Endothelial cell of umbilical vein (primary cell): ENCODE measurements around the gene MEGF11. TPM values are rescaled to one million over a fixed set of nuclear protein-coding genes. Genes with fewer than 3 reads are reported as not detected.

Experiments
- BruUV-seq: library from RNA; stranded (reverse); fragments of 400-500 nt; replicated peaks from 2 replicates; lab custom pipeline; 2021; lab: Mats Ljungman, UMichigan
- CTCF ChIA-PET: fragments of 300-600, 350-600 bp; sonication (Branson Sonifier 250); formaldehyde crosslinking; loops from one replicate; lab custom pipeline; 2021; ENCODE audit warnings: antibody characterized with exemption, inconsistent platforms; lab: Charles Lee
- POLR2A ChIA-PET: fragments of 300-600, 350-600 bp; sonication (Branson Sonifier 250); formaldehyde crosslinking; loops from one replicate; lab custom pipeline; 2021; ENCODE audit warnings: antibody characterized with exemption, inconsistent platforms; lab: Charles Lee
- DNase-seq: peaks from one replicate; pipeline ENCODE4 v3.0.0-alpha.2; 2011; ENCODE audit warnings: low read depth, low spot score
- FAIRE-seq: peaks from 2 replicates; lab custom pipeline; 2011; peaks lifted over from hg19 to GRCh38; lab: Jason Lieb, UNC
- H2AFZ ChIP-seq: 2 replicates; pipeline ENCODE4 v1.6.0; 2012; ENCODE audit warnings: low read depth, low read length, control low read depth, inconsistent platforms
- H3K27ac ChIP-seq: 2 replicates; pipeline ENCODE4 v1.5.1; 2011; ENCODE audit warnings: low read depth, mild to moderate bottlenecking, control low read depth, low read length, moderate library complexity; ENCODE audit not compliant: insufficient read depth
- H3K27me3 ChIP-seq, 2 experiments: 2 replicates each; pipeline versions ENCODE4 v1.6.0 to v1.6.1; 2011; ENCODE audit warnings: low read length in 2 of 2, mixed read lengths in 1 of 2; ENCODE audit not compliant: control insufficient read depth in 2 of 2, insufficient read depth in 2 of 2
- H3K36me3 ChIP-seq, 2 experiments: 2 replicates in 1 of 2; 3 replicates in 1 of 2; pipeline ENCODE4 v1.5.1; 2011; ENCODE audit warnings: low read length in 2 of 2, mild to moderate bottlenecking in 1 of 2, moderate library complexity in 1 of 2; ENCODE audit not compliant: control insufficient read depth in 2 of 2, insufficient read depth in 2 of 2; ENCODE audit errors: extremely low read depth in 1 of 2
- H3K4me1 ChIP-seq: 3 replicates; pipeline ENCODE4 v1.5.1; 2011; ENCODE audit warnings: mild to moderate bottlenecking, low read length; ENCODE audit not compliant: control insufficient read depth, insufficient read depth; ENCODE audit errors: extremely low read depth
- H3K4me2 ChIP-seq: 2 replicates; pipeline ENCODE4 v1.6.1; 2011; ENCODE audit warnings: low read length, control low read depth, mixed read lengths; ENCODE audit not compliant: insufficient read depth
- H3K4me3 ChIP-seq, 3 experiments: fragments of 200-600 bp in 1 of 3; sonication (generic), shearing (Covaris generic) in 1 of 3; replicated peaks in 1 of 3; 2 replicates each; pipeline ENCODE4 v1.5.1; 2011 to 2016; ENCODE audit warnings: control low read depth in 3 of 3, low read length in 3 of 3, mild to moderate bottlenecking in 2 of 3, inconsistent platforms in 1 of 3, low read depth in 1 of 3, moderate library complexity in 1 of 3; ENCODE audit not compliant: insufficient read depth in 1 of 3
- H3K79me2 ChIP-seq: 2 replicates; pipeline ENCODE4 v1.6.0; 2012; ENCODE audit warnings: low read length, inconsistent platforms; ENCODE audit not compliant: control insufficient read depth, insufficient read depth
- H3K9ac ChIP-seq: replicated peaks from 2 replicates; pipeline ENCODE3; 2011; ENCODE audit warnings: low read length, control low read depth; ENCODE audit not compliant: insufficient read depth; ENCODE audit errors: extremely low read depth
- H3K9me1 ChIP-seq: replicated peaks from 3 replicates; pipeline ENCODE4 v1.6.0; 2011; ENCODE audit warnings: mild to moderate bottlenecking, low read length; ENCODE audit not compliant: control insufficient read depth, insufficient read depth; ENCODE audit errors: extremely low read depth
- H3K9me3 ChIP-seq: replicated peaks from 2 replicates; pipeline ENCODE4 v1.5.1; 2012; ENCODE audit warnings: low read length, inconsistent platforms; ENCODE audit not compliant: control insufficient read depth, insufficient read depth
- H4K20me1 ChIP-seq: replicated peaks from 2 replicates; pipeline ENCODE3; 2011; ENCODE audit warnings: mild to moderate bottlenecking, low read length; ENCODE audit not compliant: control insufficient read depth, insufficient read depth; ENCODE audit errors: extremely low read depth
- EZH2 ChIP-seq: IDR thresholded peaks from 2 replicates; pipeline ENCODE4 v1.6.1; 2012; ENCODE audit warnings: borderline replicate concordance, low read depth, mild to moderate bottlenecking, moderate library complexity, low read length, inconsistent platforms; ENCODE audit not compliant: severe bottlenecking
- FOS ChIP-seq: IDR thresholded peaks from 2 replicates; pipeline ENCODE4 v1.6.1; 2011; ENCODE audit warnings: mild to moderate bottlenecking, low read length, moderate library complexity, borderline replicate concordance; ENCODE audit not compliant: insufficient read depth
- GATA2 ChIP-seq: IDR thresholded peaks from 2 replicates; pipeline ENCODE4 v1.7.0; 2011; ENCODE audit warnings: low read depth, mild to moderate bottlenecking, moderate library complexity, mixed read lengths, low read length; ENCODE audit not compliant: insufficient read length, insufficient read depth
- JUN ChIP-seq: IDR thresholded peaks from 2 replicates; pipeline ENCODE4 v1.6.1; 2011; ENCODE audit warnings: borderline replicate concordance, low read depth; ENCODE audit not compliant: insufficient read length, insufficient read depth
- MYC ChIP-seq: IDR thresholded peaks from one replicate; pipeline ENCODE4 v1.6.1; 2011; ENCODE audit warnings: mild to moderate bottlenecking, low read depth, low read length
- POLR2A ChIP-seq: IDR thresholded peaks from 2 replicates; pipeline ENCODE4 v1.6.1; 2012; ENCODE audit warnings: low read depth, mild to moderate bottlenecking, control low read depth, low read length
- POLR2AphosphoS5 ChIP-seq: IDR thresholded peaks from 2 replicates; pipeline ENCODE4 v1.6.1; 2012; ENCODE audit warnings: low read depth, mild to moderate bottlenecking, control low read depth, low read length, moderate library complexity; ENCODE audit not compliant: insufficient read depth
- dilution Hi-C: fragments of 300-500 bp; cut with MboI; formaldehyde crosslinking; loops from one replicate; pipeline ENCODE4 v1.15.0; 2019; ENCODE audit warnings: low sequenced_read_pairs; ENCODE audit not compliant: extremely low pct_ligation_motif_present
- intact Hi-C: fragments of 100-400 bp; cut with micrococcal nuclease; formaldehyde crosslinking; loops from one replicate; pipeline ENCODE4 v1.10.0; 2022
- polyA plus RNA-seq, 4 experiments: library from polyadenylated mRNA; depleted of rRNA in 3 of 4; stranded (reverse) in 3 of 4; unstranded in 1 of 4; fragments of >200 nt; gene quantifications; 2 replicates each; pipeline versions ENCODE4 v1.2.1 to v1.2.3, GENCODE V29; 2011 to 2012; ENCODE audit warnings: missing spikeins in 1 of 4
- total RNA-seq: library from RNA; stranded (reverse); gene quantifications from 2 replicates; pipeline ENCODE4 v1.2.3, GENCODE V29; 2021
- TF ChIP-seq, protein P1 (sequence below): IDR thresholded peaks from 2 replicates; pipeline ENCODE4 v1.6.1; 2011; ENCODE audit not compliant: insufficient read depth, insufficient read length
- TF ChIP-seq, protein P2 (sequence below), 2 donors: IDR thresholded peaks; 1 replicate in 1 of 2; 2 replicates in 1 of 2; pipeline ENCODE4 v1.5.1; 2011; ENCODE audit warnings: low read length in 2 of 2, mild to moderate bottlenecking in 2 of 2, moderate library complexity in 2 of 2, control low read depth in 1 of 2, inconsistent platforms in 1 of 2, low read depth in 1 of 2; ENCODE audit not compliant: insufficient read depth in 1 of 2; ENCODE audit errors: extremely low read depth in 1 of 2

Gene MEGF11
- total and polyA plus RNA-seq, 2 donors (not counting 3 experiments of a cell fraction or from before 2014, with no cell fraction given), result not detected

DNA sequence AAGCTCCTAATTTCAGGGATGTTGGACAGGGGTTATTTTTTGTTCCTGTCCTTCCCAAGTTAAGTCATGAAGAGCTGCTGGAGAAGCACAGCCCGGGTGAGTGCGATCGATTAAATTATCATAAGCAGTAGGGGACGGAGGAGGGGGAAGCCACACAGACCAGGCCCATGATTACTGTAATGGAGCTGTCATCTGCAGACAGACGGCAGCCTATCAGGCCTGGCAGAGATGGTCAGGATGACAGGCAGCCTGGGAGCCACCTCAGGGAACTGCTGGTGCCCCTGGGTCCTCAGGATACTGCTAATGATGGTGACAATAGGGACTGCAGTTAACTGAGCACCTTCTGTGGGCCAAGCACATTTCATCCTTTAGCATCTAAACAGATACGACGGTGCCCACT, 236.6 kb downstream of the MEGF11 start:
- Histone ChIP-seq H2AFZ (no peak overlapping the region), H3K4me1 (no peaks in the 10 kb centered on the region), H3K9me3 (no peaks in the 10 kb centered on the region), H3K27me3 (no peaks in the 10 kb centered on the region), H3K27ac (no peak overlapping the region), H3K79me2 (no peaks in the 10 kb centered on the region), H3K9ac (no peak overlapping the region), H3K4me2 (no peak overlapping the region), H3K9me1 (no peaks in the 10 kb centered on the region), H3K36me3 (no peaks in the 10 kb centered on the region), H4K20me1 (no peaks in the 10 kb centered on the region), H3K4me3 (no peak overlapping the region)
- no TSS peak for BruUV-seq
- TF ChIP-seq, protein P1, sequence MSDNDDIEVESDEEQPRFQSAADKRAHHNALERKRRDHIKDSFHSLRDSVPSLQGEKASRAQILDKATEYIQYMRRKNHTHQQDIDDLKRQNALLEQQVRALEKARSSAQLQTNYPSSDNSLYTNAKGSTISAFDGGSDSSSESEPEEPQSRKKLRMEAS, result no peak
- TF ChIP-seq FOS, result no peak
- no peak for TF ChIP-seq POLR2A
- TF ChIP-seq, protein P2, sequence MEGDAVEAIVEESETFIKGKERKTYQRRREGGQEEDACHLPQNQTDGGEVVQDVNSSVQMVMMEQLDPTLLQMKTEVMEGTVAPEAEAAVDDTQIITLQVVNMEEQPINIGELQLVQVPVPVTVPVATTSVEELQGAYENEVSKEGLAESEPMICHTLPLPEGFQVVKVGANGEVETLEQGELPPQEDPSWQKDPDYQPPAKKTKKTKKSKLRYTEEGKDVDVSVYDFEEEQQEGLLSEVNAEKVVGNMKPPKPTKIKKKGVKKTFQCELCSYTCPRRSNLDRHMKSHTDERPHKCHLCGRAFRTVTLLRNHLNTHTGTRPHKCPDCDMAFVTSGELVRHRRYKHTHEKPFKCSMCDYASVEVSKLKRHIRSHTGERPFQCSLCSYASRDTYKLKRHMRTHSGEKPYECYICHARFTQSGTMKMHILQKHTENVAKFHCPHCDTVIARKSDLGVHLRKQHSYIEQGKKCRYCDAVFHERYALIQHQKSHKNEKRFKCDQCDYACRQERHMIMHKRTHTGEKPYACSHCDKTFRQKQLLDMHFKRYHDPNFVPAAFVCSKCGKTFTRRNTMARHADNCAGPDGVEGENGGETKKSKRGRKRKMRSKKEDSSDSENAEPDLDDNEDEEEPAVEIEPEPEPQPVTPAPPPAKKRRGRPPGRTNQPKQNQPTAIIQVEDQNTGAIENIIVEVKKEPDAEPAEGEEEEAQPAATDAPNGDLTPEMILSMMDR (IDR thresholded peaks at IDR 0.05; ENCODE audit: extremely low read depth in 1 of 2, insufficient read depth in 1 of 2, low read depth in 1 of 2, low read length in 2 of 2), result no peak
- TF ChIP-seq POLR2AphosphoS5, result no peak
- TF ChIP-seq MYC, result no peak
- TF ChIP-seq GATA2, result no peak
- no peak for TF ChIP-seq JUN
- no peak for TF ChIP-seq EZH2
- no peak for DNase-seq
- FAIRE-seq, result no peak
- intact Hi-C loops, result no loop called here
- CTCF ChIA-PET, result no interaction called here
- POLR2A ChIA-PET, result no interaction called here
- dilution Hi-C loops, result no loop called here
